Measurements from ENCODE around the gene NAALADL2. TPM values are rescaled to one million over a fixed set of nuclear protein-coding genes. Genes with fewer than 3 reads are reported as not detected.

The NAALADL2 gene
- total and polyA plus RNA-seq, 9 of the 15 experiments (the other 6 are each of a cell fraction or from before 2014, with no cell fraction given), result 0.29 to 1.1 (median 0.79) TPM; not detected in 1

GRCh38 chr3:174862666-174863065, 3.5 kb downstream of the NAALADL2 start:
- H3K27ac ChIP-seq (ENCODE audit: extremely low read depth, low read depth, low read length), result no peak overlapping the region
- no peak for ATAC-seq
- no peak overlapping the region for H2AFZ ChIP-seq (ENCODE audit: low read depth, low read length)
- DNase-seq (ENCODE audit: extremely low read depth in 1 of 4, low spot score in 3 of 4), result no peak
- ChIA-PET CTCF (ENCODE audit: low intra/inter-chr PET ratio) (interaction anchor here (0.6 kb wide), 1 partner anchor 1951 kb away, joined by 3 read pairs; no protein-coding TSS in a partner anchor), POLR2A (no interaction called here)
- H4K20me1 ChIP-seq (replicated peaks; ENCODE audit: control insufficient read depth, insufficient read depth, low read length), result no peaks in the 10 kb centered on the region
- no peak overlapping the region for H3K4me2 ChIP-seq (ENCODE audit: insufficient read depth, low read length)
- H3K79me2 ChIP-seq (ENCODE audit: control insufficient read depth, insufficient read depth, low read length), result no peaks in the 10 kb centered on the region
- no TSS peak for BruUV-seq (replicated peaks)
- 0% methylated on average over 3 of the region's 3 CpGs for WGBS (ENCODE audit: insufficient coverage, low coverage, missing lambda C conversion rate)
- no peak overlapping the region for H3K4me3 ChIP-seq
- no peaks in the 10 kb centered on the region for H3K9me1 ChIP-seq (ENCODE audit: control insufficient read depth, insufficient read depth, low read length)
- H3K9ac ChIP-seq (ENCODE audit: insufficient read depth in 1 of 2, low read depth in 2 of 2, low read length in 2 of 2), result no peak overlapping the region
- H3K27me3 ChIP-seq (ENCODE audit: control insufficient read depth in 2 of 2, insufficient read depth in 2 of 2, low read length in 2 of 2), result no peaks in the 10 kb centered on the region
- H3K4me1 ChIP-seq (replicated peaks in 1 of 2; ENCODE audit: control insufficient read depth in 2 of 2, insufficient read depth in 2 of 2, low read length in 2 of 2), result no peaks in the 10 kb centered on the region
- intact Hi-C loops (cut with micrococcal nuclease) (no loop called here), in situ Hi-C loops (cut with MboI) (no loop called here)
- H3K9me3 ChIP-seq (replicated peaks; ENCODE audit: control insufficient read depth, insufficient read depth, low read depth, low read length), result no peaks in the 10 kb centered on the region; the same call in 1 of the 2 replicates
- TF ChIP-seq, protein P1, sequence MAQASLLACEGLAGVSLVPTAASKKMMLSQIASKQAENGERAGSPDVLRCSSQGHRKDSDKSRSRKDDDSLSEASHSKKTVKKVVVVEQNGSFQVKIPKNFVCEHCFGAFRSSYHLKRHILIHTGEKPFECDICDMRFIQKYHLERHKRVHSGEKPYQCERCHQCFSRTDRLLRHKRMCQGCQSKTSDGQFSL (CRISPR knock-in tag; IDR thresholded peaks at IDR 0.05), result no peak
- TF ChIP-seq, protein P1 (tag; IDR thresholded peaks at IDR 0.05), result no peak
- no peak for TF ChIP-seq TEAD1 (CRISPR knock-in tag; IDR thresholded peaks at IDR 0.05)
- TF ChIP-seq SMARCA4 (IDR thresholded peaks at IDR 0.05), result no peak
- no peak for TF ChIP-seq ZNF347 (CRISPR knock-in tag; IDR thresholded peaks at IDR 0.05; ENCODE audit: low read depth)
- no peak for TF ChIP-seq CLOCK (CRISPR knock-in tag; IDR thresholded peaks at IDR 0.05; ENCODE audit: borderline replicate concordance)
- no peak for TF ChIP-seq HES1 (IDR thresholded peaks at IDR 0.05; ENCODE audit: low read depth)
- TF ChIP-seq MBD2 (IDR thresholded peaks at IDR 0.05; ENCODE audit: borderline replicate concordance, low read depth), result no peak
- no peak for TF ChIP-seq ZNF124 (CRISPR knock-in tag; IDR thresholded peaks at IDR 0.05)
- no peaks in the 10 kb centered on the region for H3K36me3 ChIP-seq (ENCODE audit: control insufficient read depth, insufficient read depth, low read length)
- FAIRE-seq, result no peak
